Cardiac septum (tissue), 1 donor: ENCODE results near the gene GRIK3. TPM values are rescaled to one million over a fixed set of nuclear protein-coding genes. Genes with fewer than 3 reads are reported as not detected.

Experiments used
- DNase-seq: peaks from one replicate; pipeline ENCODE4 v3.0.0-alpha.2; 2020; ENCODE audit warnings: low spot score
- intact Hi-C: fragments of 100-400 bp; cut with DNase I; formaldehyde crosslinking; loops from one replicate; pipeline ENCODE4 v1.14.0; 2022
- total RNA-seq: library from RNA; stranded (reverse); fragmentation: NEBNext Ultra II Directional; extraction: Animal tissue kit (Norgen Biotek cat#: 25700); gene quantifications from one replicate; pipeline ENCODE4 v1.2.1, GENCODE V29; 2021
- donor health status: DM: no; HTN: no; CAD: no.

GRIK3 gene
- total RNA-seq, 1 donor from 2014 or later: 0.08 TPM

DNA sequence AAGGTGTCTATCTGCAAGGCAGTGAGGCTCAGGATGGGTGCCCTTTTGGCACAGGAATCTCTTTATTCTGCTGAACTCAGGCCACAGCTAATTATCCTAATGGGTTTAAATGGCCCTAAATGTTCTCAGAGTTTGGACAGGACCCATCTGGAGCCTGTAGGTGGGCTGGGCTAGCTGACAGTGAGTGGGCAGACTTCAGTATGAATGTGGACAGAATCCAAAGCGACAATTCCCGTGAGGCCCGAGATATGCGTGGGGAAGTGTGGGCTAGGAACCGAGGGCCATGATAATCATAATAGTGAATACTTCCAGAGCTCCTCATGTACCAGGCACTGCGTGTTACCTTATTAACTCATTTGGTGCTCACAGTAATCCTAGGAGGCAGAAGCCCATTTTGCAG is 165.3 kb downstream of the GRIK3 start:
- intact Hi-C loops: no loop called here
- peak; percentile 38 for DNase-seq

DNA sequence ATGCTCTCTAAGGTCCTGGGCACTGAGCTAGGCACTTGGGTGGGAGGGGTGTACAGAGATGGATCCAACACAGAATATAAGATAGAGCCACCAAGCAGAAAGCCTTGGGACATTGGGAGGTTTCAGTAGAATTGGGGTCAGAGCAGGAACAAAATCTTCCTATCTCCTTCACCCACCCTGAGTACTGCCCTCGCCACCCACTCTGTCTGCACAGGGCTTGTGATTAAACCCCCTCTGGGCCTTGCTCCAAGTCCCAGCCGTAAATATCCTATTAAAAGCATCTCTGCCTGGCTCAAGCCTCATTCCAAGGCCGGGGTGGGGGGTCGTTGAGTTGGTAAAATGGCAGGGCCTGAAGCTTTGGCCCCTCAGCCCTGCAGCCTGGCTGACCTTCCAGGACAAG is 166.7 kb downstream of the GRIK3 start:
- intact Hi-C loops: no loop called here

GRCh38 chr1:36866169-36866814 is 168.0 kb downstream of the GRIK3 start:
- no peak for DNase-seq
- intact Hi-C loops: no loop called here

More for the DNA sequence above, 166.7 kb downstream of the GRIK3 start:
- DNase-seq: no peak

GRCh38 chr1:36865602-36865900 is 168.8 kb downstream of the GRIK3 start:
- intact Hi-C loops: no loop called here
- DNase-seq: no peak

DNA sequence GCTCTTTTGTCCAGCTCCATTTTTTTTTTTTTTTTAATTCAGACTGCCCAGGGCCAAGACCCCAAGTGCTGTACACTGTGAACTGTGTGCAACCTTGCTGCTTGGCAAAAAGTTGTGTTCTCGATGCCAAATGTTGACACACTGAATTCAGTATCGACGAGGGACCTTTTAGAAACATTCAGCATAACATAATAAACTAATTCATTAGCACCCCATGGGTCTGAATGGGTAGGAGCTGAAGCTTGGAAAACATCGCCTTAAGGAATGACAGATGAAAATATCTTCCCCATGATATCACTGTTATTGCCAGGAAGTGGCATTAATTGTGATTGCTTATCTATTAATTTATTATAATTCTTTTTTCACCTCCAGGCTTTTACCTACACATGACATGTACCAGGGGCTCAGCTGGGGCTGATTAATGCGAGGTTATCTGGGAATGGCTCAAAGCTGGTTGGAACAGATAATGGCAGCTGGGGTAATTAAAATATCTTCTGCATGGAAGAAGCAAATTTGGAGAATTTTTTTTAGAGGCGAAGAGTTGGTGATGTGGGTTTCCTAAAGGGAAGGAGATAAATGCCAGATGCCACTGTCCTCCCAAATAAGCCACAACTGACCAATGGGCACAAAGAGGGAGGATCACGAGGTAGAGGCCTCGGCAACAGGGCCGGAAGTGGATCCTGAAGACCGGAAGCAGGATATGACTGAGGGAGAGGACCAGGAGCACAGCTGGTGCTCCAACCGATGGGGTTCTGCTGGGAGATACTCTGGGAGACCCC is 169.3 kb downstream of the GRIK3 start:
- DNase-seq: no peak
- intact Hi-C loops: no loop called here

DNA sequence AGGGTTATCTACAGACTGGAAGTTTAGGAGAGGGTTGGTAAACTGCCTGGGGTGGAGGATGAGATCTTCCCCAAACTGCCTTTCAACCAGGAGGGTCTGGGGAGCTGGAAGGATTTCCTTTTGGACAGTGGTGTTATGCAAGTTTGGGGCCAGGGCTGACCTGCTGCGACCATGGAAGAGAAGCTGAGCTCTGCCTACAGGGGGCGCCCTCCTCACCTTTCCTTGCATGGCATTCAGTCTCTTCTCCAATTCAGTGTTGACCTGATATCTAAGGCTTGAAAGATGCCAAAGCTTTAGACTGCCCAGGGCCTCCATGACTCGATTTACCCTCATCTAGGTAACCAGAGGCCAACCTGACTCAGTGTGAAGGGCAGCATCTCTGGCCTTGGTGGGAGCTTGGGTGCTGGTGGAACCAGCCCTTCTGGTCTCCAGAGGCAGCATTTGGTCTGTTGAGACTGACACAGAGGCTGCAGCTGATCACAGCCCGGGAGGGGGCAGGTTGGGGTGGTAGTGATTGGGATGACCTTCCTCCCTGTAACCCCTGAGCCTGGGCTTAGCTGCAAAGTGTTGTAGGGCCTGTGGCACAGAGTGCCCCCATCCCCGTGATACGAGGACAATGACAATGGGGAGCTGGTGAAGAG is 170.0 kb downstream of the GRIK3 start:
- DNase-seq: no peak
- intact Hi-C loops: no loop called here

DNA sequence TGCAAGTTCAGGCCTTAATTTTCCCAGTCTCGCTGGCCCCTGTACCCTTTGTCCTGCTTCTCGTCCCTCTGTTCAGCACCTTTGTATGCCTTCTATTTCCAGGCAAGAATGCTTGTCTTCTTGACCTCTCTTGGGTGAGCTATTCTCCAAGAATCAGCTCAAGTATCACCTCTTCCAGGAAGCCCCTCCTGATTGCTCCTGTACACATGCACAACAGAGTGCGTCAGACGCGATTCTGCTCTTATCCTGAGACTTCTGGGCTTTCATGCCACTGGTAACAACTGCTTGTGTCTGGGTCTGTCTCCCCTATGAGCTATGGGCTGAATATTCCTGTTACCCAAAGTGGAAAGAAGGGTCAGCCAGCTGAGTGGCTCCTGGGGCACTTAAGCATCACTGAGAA is 170.8 kb downstream of the GRIK3 start:
- intact Hi-C loops: no loop called here
- DNase-seq: no peak

- intact Hi-C loops: no loop called here
- DNase-seq: no peak
Observed at GRCh38 chr1:36863061-36863460, 171.3 kb downstream of the GRIK3 start.

GRCh38 chr1:36861375-36861774 is 172.9 kb downstream of the GRIK3 start:
- intact Hi-C loops: no loop called here

DNA sequence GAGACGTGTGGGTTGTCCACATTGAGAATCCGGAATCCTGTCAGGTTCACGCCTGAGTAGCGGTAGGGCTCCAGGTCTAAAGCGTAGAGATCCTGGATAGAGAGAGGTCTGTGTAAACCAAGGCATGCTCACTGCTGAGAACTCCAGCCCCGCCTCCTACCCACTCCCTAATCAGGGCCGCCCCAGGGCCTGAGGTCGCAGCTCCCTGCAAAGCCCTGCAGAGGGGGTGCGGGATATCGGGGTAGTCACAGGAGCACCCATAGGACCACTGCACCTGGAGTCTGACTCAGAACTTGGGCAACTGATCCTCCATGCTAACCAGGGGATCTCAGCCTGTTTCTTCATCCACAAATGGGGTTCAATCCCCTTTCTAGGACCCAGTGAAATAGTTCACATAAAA is 174.4 kb downstream of the GRIK3 start:
- intact Hi-C loops: no loop called here
- no peak for DNase-seq

More at GRCh38 chr1:36861375-36861774, 172.9 kb downstream of the GRIK3 start:
- DNase-seq: no peak

DNA sequence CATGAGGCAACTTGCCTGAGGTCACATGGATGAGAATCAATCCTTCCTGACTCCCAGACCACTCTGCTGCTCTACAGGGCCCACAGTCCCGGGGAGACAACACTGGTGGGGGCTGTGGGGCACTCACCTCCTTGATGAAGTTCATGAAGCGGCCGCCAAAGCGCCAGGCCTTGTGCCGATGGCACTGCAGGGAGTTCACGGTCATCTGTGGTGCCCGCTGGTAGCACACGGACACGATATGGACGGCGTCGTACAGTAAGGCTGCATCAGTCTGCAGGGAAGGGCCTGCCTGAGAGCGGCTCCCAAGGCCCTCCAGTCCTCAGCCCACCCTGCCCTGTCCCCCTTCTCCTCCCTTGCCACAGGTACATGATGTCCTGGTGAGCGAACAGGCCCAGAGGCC is 175.3 kb downstream of the GRIK3 start:
- no peak for DNase-seq
- intact Hi-C loops: no loop called here

DNA sequence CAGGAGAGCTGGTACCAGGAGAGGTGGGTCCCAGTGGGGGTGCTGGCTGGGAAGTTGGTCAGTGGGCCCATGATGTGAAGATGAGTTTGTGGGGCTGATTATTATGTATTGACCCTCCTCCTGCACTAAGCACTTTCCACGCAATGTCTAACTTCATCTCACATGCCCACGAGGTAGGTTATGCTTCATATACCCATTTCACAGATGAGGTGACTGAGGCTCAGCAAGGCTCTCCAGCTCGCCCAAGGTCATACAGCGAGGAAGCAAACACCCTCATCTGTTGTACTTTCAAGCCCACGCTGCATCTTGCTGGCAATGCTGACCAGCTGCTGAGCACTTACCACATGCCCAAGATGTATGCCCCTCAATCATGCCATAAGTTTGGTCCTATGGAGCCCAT is 175.8 kb downstream of the GRIK3 start:
- intact Hi-C loops: no loop called here
- DNase-seq: no peak

GRCh38 chr1:36857754-36858153 is 176.6 kb downstream of the GRIK3 start:
- DNase-seq: no peak
- intact Hi-C loops: no loop called here

DNA sequence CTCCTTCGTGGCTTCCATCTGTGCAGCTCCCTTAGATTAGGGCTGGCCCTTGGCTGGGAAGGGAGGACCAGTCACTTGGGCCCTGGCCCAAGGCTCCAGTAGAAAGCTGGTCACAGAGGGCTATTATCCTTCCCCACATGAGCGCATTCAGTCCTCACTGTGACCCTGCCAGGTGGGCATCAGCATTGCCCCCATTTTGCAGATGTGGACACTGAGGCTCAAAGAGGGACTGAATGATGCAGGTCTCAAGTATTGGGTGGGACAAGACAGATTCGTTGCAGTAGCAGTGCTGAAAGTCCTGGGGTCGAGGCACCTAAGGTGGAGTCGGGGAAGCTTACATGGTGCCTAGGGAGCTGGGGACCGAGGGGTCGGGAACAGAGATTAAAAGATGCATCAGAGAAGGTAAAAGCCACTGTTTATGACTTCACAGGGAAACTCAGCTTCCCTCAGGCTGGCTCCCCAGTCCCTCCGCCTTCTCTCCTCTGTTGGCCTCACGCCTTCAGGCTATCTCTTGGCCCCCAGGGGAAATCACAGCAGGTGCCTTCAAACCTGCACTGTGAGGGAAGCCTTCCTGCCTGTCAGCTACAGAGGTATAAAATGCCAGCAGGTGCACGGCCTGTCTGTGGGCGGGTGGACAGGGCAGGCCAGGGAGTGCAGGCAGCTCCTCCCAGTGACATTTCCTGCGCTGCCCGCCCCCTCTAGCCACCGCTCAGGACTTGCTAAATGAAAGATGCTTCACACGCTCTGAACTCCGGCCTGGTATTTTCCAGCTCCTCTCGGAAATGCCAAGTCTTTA is 178.4 kb downstream of the GRIK3 start:
- intact Hi-C loops: no loop called here
- DNase-seq: no peak

DNA sequence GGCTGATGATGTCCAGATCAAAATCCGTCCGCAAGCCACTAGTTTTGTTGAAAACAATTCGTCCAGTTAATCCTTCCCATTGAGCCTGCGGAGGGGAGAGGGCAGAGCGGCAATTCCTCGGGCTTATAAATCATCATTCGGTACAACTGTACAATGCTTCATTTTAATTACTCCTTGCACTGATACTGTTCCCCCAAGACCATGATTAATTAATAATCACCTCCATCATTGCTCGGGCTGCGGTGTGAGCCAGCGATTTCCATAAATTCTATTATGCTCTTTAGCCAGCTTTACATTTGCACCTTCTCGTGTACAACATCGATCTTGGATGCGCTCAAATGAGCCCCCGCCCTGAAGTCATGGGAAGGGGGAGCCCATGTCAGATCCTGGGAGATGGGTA is 180.7 kb downstream of the GRIK3 start:
- intact Hi-C loops: no loop called here

GRCh38 chr1:36852586-36852985 is 181.7 kb downstream of the GRIK3 start:
- intact Hi-C loops: no loop called here
- no peak for DNase-seq

More for the DNA sequence above, 180.7 kb downstream of the GRIK3 start:
- no peak for DNase-seq

- intact Hi-C loops: no loop called here
- no peak for DNase-seq
Observed at GRCh38 chr1:36851595-36851994, 182.7 kb downstream of the GRIK3 start.

GRCh38 chr1:36851087-36851486 is 183.2 kb downstream of the GRIK3 start:
- DNase-seq: no peak
- intact Hi-C loops: no loop called here

DNA sequence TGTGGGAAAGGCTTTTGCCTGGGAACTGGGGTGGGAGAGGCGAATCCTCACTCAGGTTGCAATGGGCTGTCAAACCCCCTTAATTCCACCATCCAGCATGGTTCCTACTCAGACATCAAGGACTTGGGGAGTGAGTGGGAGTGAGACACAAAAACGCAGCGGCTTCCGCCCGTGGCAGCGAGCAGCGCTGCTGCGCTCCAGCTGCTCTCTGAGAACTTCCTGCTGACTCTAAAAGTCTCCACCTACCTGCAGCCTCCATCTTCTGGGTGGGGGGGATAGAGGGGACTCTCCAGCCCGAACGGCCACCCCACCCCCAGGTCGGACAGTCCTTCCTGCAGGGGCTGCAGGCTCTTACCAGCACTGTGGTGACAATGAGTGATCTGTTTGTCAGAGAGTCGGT is 184.4 kb downstream of the GRIK3 start:
- no peak for DNase-seq
- intact Hi-C loops: no loop called here

GRCh38 chr1:36847761-36848160 is 186.6 kb downstream of the GRIK3 start:
- intact Hi-C loops: no loop called here
- no peak for DNase-seq
